ENCODE results near the gene MESP1.
"Not testable (repeated sequence)": the region's sequence is repeated elsewhere in the genome, so short reads cannot be mapped to it uniquely, and the experiment has no call there.

Gene MESP1

DNA sequence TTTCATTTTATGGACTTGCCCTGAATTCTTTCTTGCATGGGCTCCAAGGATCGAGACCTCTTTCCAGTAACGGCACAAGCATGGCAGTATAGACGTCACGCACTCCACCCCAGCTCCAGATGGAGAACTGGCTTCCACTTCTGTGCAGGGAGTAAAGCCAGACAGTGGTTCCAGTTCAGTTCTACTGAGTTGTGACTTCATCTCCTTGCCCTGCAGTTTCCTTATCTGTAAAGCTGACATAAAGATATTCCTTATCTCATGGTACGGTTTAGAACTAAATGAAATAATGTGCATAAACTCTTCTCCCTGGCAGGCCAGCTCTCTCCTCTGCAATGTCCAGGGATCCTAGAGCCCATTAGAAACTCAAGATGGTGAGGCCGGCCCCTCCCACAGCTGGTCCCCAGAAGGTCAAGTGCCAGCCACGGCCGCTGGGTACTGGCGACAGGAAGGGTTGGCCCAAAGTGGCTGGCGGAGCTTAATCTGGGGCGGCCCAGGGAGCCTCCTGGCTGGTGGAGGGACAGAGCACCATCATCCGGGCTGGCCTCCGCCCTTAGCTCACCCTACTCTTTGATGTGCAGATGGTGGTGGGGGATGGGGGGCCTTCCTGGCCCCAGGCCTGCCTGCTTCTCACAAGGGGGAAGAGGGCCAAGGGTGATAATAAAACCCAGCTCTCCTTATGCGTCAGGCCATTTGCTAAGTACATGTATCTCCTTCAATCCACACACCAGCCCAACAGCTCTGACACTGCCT, 32.2 kb upstream of the MESP1 start:
- Histone ChIP-seq H3K27me3 (ENCODE audit: control insufficient read depth in 1 of 2, insufficient read depth in 1 of 2, low read length in 2 of 2) (no peaks in the 10 kb centered on the region), H3K23ac (ENCODE audit: low read length in 2 of 2) (peak overlapping the region in 1 of 2 experiments; percentile 26), H4K91ac (ENCODE audit: low read length) (no peak overlapping the region), H3K36me3 (ENCODE audit: control insufficient read depth in 1 of 2, insufficient read depth in 2 of 2, low read depth in 1 of 2, low read length in 2 of 2) (peaks cover 10 to 41% of the 10 kb centered on the region in 2 experiments), H4K8ac (ENCODE audit: low read length) (peak overlapping the region; percentile 15), H2BK15ac (ENCODE audit: low read depth, poor library complexity, severe bottlenecking) (no peak overlapping the region), H3K9me3 (ENCODE audit: control insufficient read depth, low read length) (no peaks in the 10 kb centered on the region), H2BK12ac (ENCODE audit: low read length in 2 of 2) (no peak overlapping the region), H3K27ac (ENCODE audit: low read length, poor library complexity, severe bottlenecking) (no peak overlapping the region), H3K18ac (ENCODE audit: low read depth in 1 of 2, low read length in 2 of 2) (peak overlapping the region; percentile 28 to 64), H3K4me3 (ENCODE audit: insufficient read depth in 1 of 2, low read depth in 1 of 2, low read length in 2 of 2) (peak overlapping the region in 1 of 2 experiments; percentile 4), H2BK120ac (ENCODE audit: low read depth, low read length) (no peak overlapping the region), H2AK5ac (ENCODE audit: low read length, severe bottlenecking) (no peak overlapping the region), H3K4me2 (ENCODE audit: low read length, poor library complexity, severe bottlenecking) (no peak overlapping the region), H2AFZ (ENCODE audit: low read depth, low read length) (no peak overlapping the region), H3K9ac (ENCODE audit: low read length) (peak overlapping the region; percentile 26), H3K4ac (ENCODE audit: low read depth in 1 of 2, low read length in 2 of 2) (peak overlapping the region in 1 of 2 experiments; percentile 35), H3K14ac (ENCODE audit: low read length in 2 of 2) (peak overlapping the region in 1 of 2 experiments; percentile 92), H2BK5ac (ENCODE audit: low read depth, low read length, poor library complexity, severe bottlenecking) (no peak overlapping the region), H3K79me1 (replicated peaks; ENCODE audit: low read length, poor library complexity, severe bottlenecking) (no peaks in the 10 kb centered on the region), H3K4me1 (ENCODE audit: control insufficient read depth, insufficient read depth, low read depth, low read length) (peaks cover 4% of the 10 kb centered on the region)
- DNase-seq = peak; percentile 27
- WGBS = 54% methylated on average over 9 of the region's 14 CpGs

DNA sequence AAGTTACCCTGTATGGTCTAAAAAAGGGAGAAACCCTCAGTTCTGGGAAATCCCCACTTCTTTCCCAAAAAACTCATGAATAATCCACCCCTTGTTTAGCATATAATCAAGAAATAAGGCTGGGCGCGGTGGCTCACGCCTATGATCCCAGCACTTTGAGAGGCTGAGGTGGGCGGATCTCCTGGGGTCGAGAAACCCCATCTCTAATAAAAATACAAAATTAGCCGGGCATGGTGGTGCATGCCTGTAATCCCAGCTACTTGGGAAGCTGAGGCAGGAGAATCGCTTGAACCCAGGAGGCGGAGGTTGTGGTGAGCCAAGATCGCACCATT, 31.5 kb upstream of the MESP1 start:
- H2BK5ac ChIP-seq (ENCODE audit: low read depth, low read length, poor library complexity, severe bottlenecking); H3K27ac ChIP-seq (ENCODE audit: low read length, poor library complexity, severe bottlenecking); H2BK120ac ChIP-seq (ENCODE audit: low read depth, low read length); H2AFZ ChIP-seq (ENCODE audit: low read depth, low read length); H3K4me1 ChIP-seq (ENCODE audit: control insufficient read depth, insufficient read depth, low read depth, low read length); H2BK12ac ChIP-seq (ENCODE audit: low read length in 2 of 2); H3K79me1 ChIP-seq (replicated peaks; ENCODE audit: low read length, poor library complexity, severe bottlenecking); H3K23ac ChIP-seq (ENCODE audit: low read length in 2 of 2); H3K9ac ChIP-seq (ENCODE audit: low read length); H3K14ac ChIP-seq (ENCODE audit: low read length in 2 of 2); H3K4me2 ChIP-seq (ENCODE audit: low read length, poor library complexity, severe bottlenecking); H3K27me3 ChIP-seq (ENCODE audit: control insufficient read depth in 1 of 2, insufficient read depth in 1 of 2, low read length in 2 of 2); DNase-seq; H2AK5ac ChIP-seq (ENCODE audit: low read length, severe bottlenecking); H4K91ac ChIP-seq (ENCODE audit: low read length); H3K18ac ChIP-seq (ENCODE audit: low read depth in 1 of 2, low read length in 2 of 2); H4K8ac ChIP-seq (ENCODE audit: low read length); H2BK15ac ChIP-seq (ENCODE audit: low read depth, poor library complexity, severe bottlenecking); H3K9me3 ChIP-seq (ENCODE audit: control insufficient read depth, low read length); H3K4ac ChIP-seq (ENCODE audit: low read depth in 1 of 2, low read length in 2 of 2): not testable (repeated sequence)
- Histone ChIP-seq H3K4me3 (ENCODE audit: insufficient read depth in 1 of 2, low read depth in 1 of 2, low read length in 2 of 2) (peak overlapping the region in 1 of 2 experiments; percentile 31), H3K36me3 (ENCODE audit: control insufficient read depth in 1 of 2, insufficient read depth in 2 of 2, low read depth in 1 of 2, low read length in 2 of 2) (peaks cover 10 to 34% of the 10 kb centered on the region in 2 experiments)
- 95% methylated on average over 9 of the region's 9 CpGs for WGBS

DNA sequence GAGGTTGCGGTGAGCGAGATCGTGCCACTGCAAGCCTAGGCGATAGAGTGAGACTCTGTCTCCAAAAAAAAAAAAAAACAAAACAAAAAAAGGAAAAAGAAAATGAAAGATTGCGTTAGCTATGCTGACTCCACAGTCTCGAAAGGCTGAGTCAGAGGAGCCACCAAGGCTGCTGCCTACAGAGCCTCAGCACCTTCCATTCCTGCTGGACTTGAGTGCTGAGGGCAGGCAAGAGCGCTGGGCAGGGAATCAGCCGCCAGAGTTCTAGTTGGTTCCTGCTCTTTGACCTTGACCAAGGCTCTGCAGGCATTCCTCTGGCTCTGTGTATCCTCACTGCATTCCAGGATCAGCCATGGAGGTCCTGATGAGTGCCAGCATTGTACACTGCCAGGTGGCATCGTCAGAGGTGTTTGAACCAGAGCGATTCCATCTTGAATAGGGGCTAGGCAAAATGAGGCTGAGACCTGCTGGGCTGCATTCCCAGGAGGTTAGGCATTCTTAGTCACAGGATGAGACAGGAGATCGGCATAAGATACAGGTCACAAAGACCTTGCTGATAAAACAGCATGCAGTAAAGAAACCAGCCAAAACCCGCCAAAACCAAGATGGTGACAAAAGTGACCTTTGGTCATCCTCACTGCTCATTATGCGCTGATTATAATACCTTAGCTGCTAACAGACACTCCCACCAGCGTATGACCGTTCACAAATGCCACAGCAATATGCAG, 31.0 kb upstream of the MESP1 start:
- Histone ChIP-seq H3K36me3 (ENCODE audit: control insufficient read depth in 1 of 2, insufficient read depth in 2 of 2, low read depth in 1 of 2, low read length in 2 of 2) (peaks cover 10 to 30% of the 10 kb centered on the region in 2 experiments), H2BK15ac (ENCODE audit: low read depth, poor library complexity, severe bottlenecking) (no peak overlapping the region), H3K4ac (ENCODE audit: low read depth in 1 of 2, low read length in 2 of 2) (no peak overlapping the region), H3K79me1 (replicated peaks; ENCODE audit: low read length, poor library complexity, severe bottlenecking) (no peaks in the 10 kb centered on the region), H3K27ac (ENCODE audit: low read length, poor library complexity, severe bottlenecking) (no peak overlapping the region), H3K4me2 (ENCODE audit: low read length, poor library complexity, severe bottlenecking) (no peak overlapping the region), H2BK12ac (ENCODE audit: low read length in 2 of 2) (no peak overlapping the region), H3K18ac (ENCODE audit: low read depth in 1 of 2, low read length in 2 of 2) (no peak overlapping the region), H2AK5ac (ENCODE audit: low read length, severe bottlenecking) (no peak overlapping the region), H2BK5ac (ENCODE audit: low read depth, low read length, poor library complexity, severe bottlenecking) (no peak overlapping the region), H2AFZ (ENCODE audit: low read depth, low read length) (no peak overlapping the region), H3K9ac (ENCODE audit: low read length) (peak overlapping the region; percentile 4), H3K4me3 (ENCODE audit: insufficient read depth in 1 of 2, low read depth in 1 of 2, low read length in 2 of 2) (peak overlapping the region in 1 of 2 experiments; percentile 31), H3K9me3 (ENCODE audit: control insufficient read depth, low read length) (no peaks in the 10 kb centered on the region), H3K23ac (ENCODE audit: low read length in 2 of 2) (no peak overlapping the region), H3K14ac (ENCODE audit: low read length in 2 of 2) (no peak overlapping the region), H4K91ac (ENCODE audit: low read length) (no peak overlapping the region), H4K8ac (ENCODE audit: low read length) (no peak overlapping the region), H2BK120ac (ENCODE audit: low read depth, low read length) (no peak overlapping the region), H3K27me3 (ENCODE audit: control insufficient read depth in 1 of 2, insufficient read depth in 1 of 2, low read length in 2 of 2) (no peaks in the 10 kb centered on the region), H3K4me1 (ENCODE audit: control insufficient read depth, insufficient read depth, low read depth, low read length) (peaks cover 4% of the 10 kb centered on the region)
- 70% methylated on average over 11 of the region's 15 CpGs for WGBS
- peak; percentile 58 for DNase-seq

DNA sequence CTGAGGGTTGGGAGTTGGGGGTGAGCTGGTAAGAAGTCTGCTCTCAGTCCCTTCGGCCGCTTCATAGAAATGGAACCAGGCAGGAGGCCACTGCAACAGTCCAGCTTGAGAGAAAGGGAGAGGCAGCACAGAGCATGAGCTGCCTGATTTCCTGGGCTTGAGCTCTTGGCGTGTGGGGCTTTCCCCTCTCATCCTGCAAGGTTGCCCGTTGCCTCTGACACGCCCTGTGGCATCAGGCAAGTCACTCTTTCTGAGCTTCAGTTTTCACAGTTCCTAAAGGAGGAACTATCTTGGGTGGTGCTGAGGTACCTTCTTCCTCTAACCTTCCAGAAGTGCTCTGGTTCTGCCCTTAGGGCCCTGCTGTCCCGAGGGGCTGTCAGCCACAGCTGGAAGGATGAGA, 30.0 kb upstream of the MESP1 start:
- Histone ChIP-seq H3K27me3 (ENCODE audit: control insufficient read depth in 1 of 2, insufficient read depth in 1 of 2, low read length in 2 of 2) (no peaks in the 10 kb centered on the region), H3K79me1 (replicated peaks; ENCODE audit: low read length, poor library complexity, severe bottlenecking) (no peaks in the 10 kb centered on the region), H2AFZ (ENCODE audit: low read depth, low read length) (no peak overlapping the region), H3K9ac (ENCODE audit: low read length) (no peak overlapping the region), H3K4me3 (ENCODE audit: insufficient read depth in 1 of 2, low read depth in 1 of 2, low read length in 2 of 2) (no peak overlapping the region), H3K18ac (ENCODE audit: low read depth in 1 of 2, low read length in 2 of 2) (no peak overlapping the region), H3K27ac (ENCODE audit: low read length, poor library complexity, severe bottlenecking) (no peak overlapping the region), H3K14ac (ENCODE audit: low read length in 2 of 2) (no peak overlapping the region), H2BK12ac (ENCODE audit: low read length in 2 of 2) (no peak overlapping the region), H2BK5ac (ENCODE audit: low read depth, low read length, poor library complexity, severe bottlenecking) (no peak overlapping the region), H4K91ac (ENCODE audit: low read length) (no peak overlapping the region), H3K9me3 (ENCODE audit: control insufficient read depth, low read length) (no peaks in the 10 kb centered on the region), H4K8ac (ENCODE audit: low read length) (no peak overlapping the region), H3K4ac (ENCODE audit: low read depth in 1 of 2, low read length in 2 of 2) (no peak overlapping the region), H3K4me2 (ENCODE audit: low read length, poor library complexity, severe bottlenecking) (no peak overlapping the region), H2BK120ac (ENCODE audit: low read depth, low read length) (no peak overlapping the region), H2AK5ac (ENCODE audit: low read length, severe bottlenecking) (no peak overlapping the region), H3K23ac (ENCODE audit: low read length in 2 of 2) (no peak overlapping the region), H3K36me3 (ENCODE audit: control insufficient read depth in 1 of 2, insufficient read depth in 2 of 2, low read depth in 1 of 2, low read length in 2 of 2) (peaks cover 10 to 22% of the 10 kb centered on the region in 2 experiments), H2BK15ac (ENCODE audit: low read depth, poor library complexity, severe bottlenecking) (no peak overlapping the region), H3K4me1 (ENCODE audit: control insufficient read depth, insufficient read depth, low read depth, low read length) (peaks cover 13% of the 10 kb centered on the region)
- DNase-seq = no peak
- 92% methylated on average over 5 of the region's 6 CpGs for WGBS
